B cell (primary cell): ENCODE measurements around the gene MGMT. TPM values are rescaled to one million over a fixed set of nuclear protein-coding genes. Genes with fewer than 3 reads are reported as not detected.
A peak's percentile ranks its signal among the peaks of the same experiment; 100 is the strongest.

Experiments used
- ATAC-seq: fragments of 200-7000 bp; cut with Tn5 transposase; one replicate; pipeline ENCODE4 v1.10.0; 2021; ENCODE audit warnings: low read depth, mild to moderate bottlenecking, moderate number of reproducible peaks, moderate library complexity
- CTCF ChIA-PET: fragments of 350-600 bp; sonication (Branson Sonifier 250); formaldehyde crosslinking; loops from one replicate; lab custom pipeline; 2021; ENCODE audit warnings: antibody characterized with exemption, inconsistent platforms; lab: Charles Lee
- POLR2A ChIA-PET: fragments of 350-600 bp; sonication (Branson Sonifier 250); formaldehyde crosslinking; loops from one replicate; lab custom pipeline; 2021; ENCODE audit warnings: antibody characterized with exemption; lab: Charles Lee
- DNase-seq: peaks from one replicate; pipeline ENCODE4 v3.0.0; 2013
- H2AFZ ChIP-seq: 2 replicates; pipeline ENCODE4 v1.6.1; 2012; ENCODE audit warnings: mild to moderate bottlenecking, low read depth, low read length; ENCODE audit not compliant: insufficient read depth, poor library complexity, severe bottlenecking
- H3K27ac ChIP-seq, 2 donors: 1 replicate in 1 of 2; 2 replicates in 1 of 2; pipeline ENCODE4 v1.5.1; 2012 to 2013; ENCODE audit warnings: low read length in 2 of 2, mild to moderate bottlenecking in 2 of 2, moderate library complexity in 1 of 2
- H3K27me3 ChIP-seq, 4 experiments: fragments of 200-600 bp in 1 of 4; sonication (generic) in 1 of 4; replicated peaks in 1 of 4; 1 replicate in 2 of 4; 2 replicates in 2 of 4; pipeline versions ENCODE4 v1.6.1 to v1.7.0; 2013 to 2016; ENCODE audit warnings: low read length in 3 of 4, mild to moderate bottlenecking in 2 of 4, mixed read lengths in 1 of 4, moderate library complexity in 1 of 4; ENCODE audit not compliant: insufficient read depth in 4 of 4, control insufficient read depth in 3 of 4; ENCODE audit errors: control extremely low read depth in 1 of 4
- H3K36me3 ChIP-seq, 2 experiments: replicated peaks in 1 of 2; 1 replicate in 1 of 2; 2 replicates in 1 of 2; pipeline versions ENCODE4 v1.6.1 to v1.7.1; 2013; ENCODE audit warnings: low read length in 1 of 2; ENCODE audit not compliant: insufficient read depth in 2 of 2, control insufficient read depth in 1 of 2; ENCODE audit errors: control extremely low read depth in 1 of 2, extremely low read depth in 1 of 2
- H3K4me1 ChIP-seq, 2 donors: fragments of 200-600 bp in 1 of 2; sonication (generic) in 1 of 2; 1 replicate in 1 of 2; 2 replicates in 1 of 2; pipeline versions ENCODE4 v1.5.1 to v1.6.1; 2013 to 2017; ENCODE audit warnings: low read length in 2 of 2; ENCODE audit not compliant: control insufficient read depth in 2 of 2, insufficient read depth in 2 of 2
- H3K4me2 ChIP-seq: replicated peaks from 2 replicates; pipeline ENCODE3; 2012; ENCODE audit warnings: mild to moderate bottlenecking, low read depth, low read length; ENCODE audit not compliant: poor library complexity, severe bottlenecking
- H3K4me3 ChIP-seq, 5 experiments: fragments of 200-600 bp in 1 of 5; sonication (generic) in 1 of 5; 1 replicate in 3 of 5; 2 replicates in 2 of 5; pipeline versions ENCODE4 v1.5.1 to v1.7.0; 2011 to 2016; ENCODE audit warnings: low read length in 4 of 5, mild to moderate bottlenecking in 4 of 5, low read depth in 2 of 5, control low read depth in 1 of 5, moderate library complexity in 1 of 5; ENCODE audit not compliant: insufficient read depth in 1 of 5; ENCODE audit errors: control extremely low read depth in 1 of 5, extremely low read depth in 1 of 5
- H3K79me2 ChIP-seq: fragments of 200-600 bp; sonication (generic); one replicate; pipeline ENCODE4 v1.6.0; 2016; ENCODE audit warnings: low read length; ENCODE audit not compliant: control insufficient read depth, insufficient read depth
- H3K9ac ChIP-seq: fragments of 200-600 bp; sonication (generic); 2 replicates; pipeline ENCODE4 v1.6.1; 2017; ENCODE audit warnings: mild to moderate bottlenecking, low read length, moderate library complexity
- H3K9me3 ChIP-seq, 3 donors: one replicate each; pipeline versions ENCODE4 v1.6.1 to v1.7.1; 2013; ENCODE audit warnings: low read length in 2 of 3; ENCODE audit not compliant: control insufficient read depth in 2 of 3, insufficient read depth in 1 of 3; ENCODE audit errors: control extremely low read depth in 1 of 3
- H4K20me1 ChIP-seq: 2 replicates; pipeline ENCODE4 v1.6.0; 2012; ENCODE audit warnings: mild to moderate bottlenecking, low read length; ENCODE audit not compliant: insufficient read depth, control insufficient read depth, poor library complexity, severe bottlenecking
- H3K27ac Mint-ChIP-seq: one replicate; pipeline ENCODE4 v1.8.0; 2021; ENCODE audit warnings: mixed read lengths
- H3K27me3 Mint-ChIP-seq: one replicate; pipeline ENCODE4 v1.8.0; 2021; ENCODE audit warnings: mixed read lengths
- H3K4me1 Mint-ChIP-seq: one replicate; pipeline ENCODE4 v1.8.0; 2021; ENCODE audit warnings: mixed read lengths
- H3K4me3 Mint-ChIP-seq: one replicate; pipeline ENCODE4 v1.8.0; 2021; ENCODE audit warnings: mixed read lengths
- H3K9me3 Mint-ChIP-seq: one replicate; pipeline ENCODE4 v1.8.0; 2022; ENCODE audit warnings: mixed read lengths; ENCODE audit not compliant: insufficient read depth
- CTCF ChIP-seq: fragments of 200-600 bp; IDR thresholded peaks from one replicate; pipeline ENCODE4 v1.8.0; 2022; ENCODE audit warnings: antibody characterized with exemption, mild to moderate bottlenecking
- EZH2 ChIP-seq: IDR thresholded peaks from 2 replicates; pipeline ENCODE4 v1.6.1; 2012; ENCODE audit warnings: borderline replicate concordance, low read depth, mild to moderate bottlenecking, moderate library complexity, low read length; ENCODE audit not compliant: insufficient read depth, poor library complexity, severe bottlenecking
- WGBS: methylation state at CpG from one replicate; pipeline ENCODE4 v1.1.5; 2013; ENCODE audit warnings: missing lambda C conversion rate; ENCODE audit not compliant: insufficient coverage; 5-methylcytosine and 5-hydroxymethylcytosine counted together
- intact Hi-C: fragments of 100-400 bp; cut with micrococcal nuclease; formaldehyde crosslinking; loops from one replicate; pipeline ENCODE4 v1.10.0; 2022
- polyA plus RNA-seq: library from polyadenylated mRNA; depleted of rRNA; stranded (reverse); fragments of >200 nt; gene quantifications from 2 replicates; pipeline ENCODE4 v1.2.3, GENCODE V29; 2012
- total RNA-seq, 2 donors: library from RNA; stranded (reverse); fragments of 120-200 nt in 1 of 2; gene quantifications; 1 replicate in 1 of 2; 2 replicates in 1 of 2; pipeline versions ENCODE4 v1.2.3 to v1.2.4, GENCODE V29; 2013 to 2022

Gene MGMT
- total and polyA plus RNA-seq, 2 donors (not counting 1 experiment from before 2014, with no cell fraction given), result 16.6 to 87.7 TPM

GRCh38 chr10:129545261-129545660 lies 78.2 kb downstream of the MGMT start:
- intact Hi-C loops, result no loop called here
- Mint-ChIP-seq H3K27me3 (no peaks in the 10 kb centered on the region), H3K4me1 (peaks cover 2% of the 10 kb centered on the region), H3K9me3 (no peaks in the 10 kb centered on the region), H3K27ac (no peak overlapping the region), H3K4me3 (no peak overlapping the region)
- POLR2A ChIA-PET, result no interaction called here
- no peaks in the 10 kb centered on the region for H3K4me1 ChIP-seq
- ATAC-seq (no peak), DNase-seq (no peak)
- H3K4me3 ChIP-seq, result no peak overlapping the region
- TF ChIP-seq EZH2 (no peak), CTCF (no peak)
- no peak overlapping the region for H2AFZ ChIP-seq
- H3K27me3 ChIP-seq, result no peaks in the 10 kb centered on the region
- H4K20me1 ChIP-seq, result peaks cover 12% of the 10 kb centered on the region
- CTCF ChIA-PET, result no interaction called here
- no peak overlapping the region for H3K4me2 ChIP-seq
- peaks cover 7% of the 10 kb centered on the region for H3K79me2 ChIP-seq
- H3K36me3 ChIP-seq, result peaks cover 0 to 8% of the 10 kb centered on the region in 2 experiments
- no peak overlapping the region for H3K27ac ChIP-seq
- no peaks in the 10 kb centered on the region for H3K9me3 ChIP-seq
- WGBS, result 97% methylated on average over 6 of the region's 8 CpGs
- no peak overlapping the region for H3K9ac ChIP-seq

- no peak for DNase-seq
- CTCF ChIA-PET, result no interaction called here
Observed at GRCh38 chr10:129546106-129546505, 79.1 kb downstream of the MGMT start.

More at GRCh38 chr10:129546106-129546505, 79.1 kb downstream of the MGMT start:
- H3K9me3 Mint-ChIP-seq, result no peaks in the 10 kb centered on the region
- intact Hi-C loops, result no loop called here
- no peak for TF ChIP-seq EZH2
- TF ChIP-seq CTCF, result no peak
- no peaks in the 10 kb centered on the region for H3K27me3 Mint-ChIP-seq
- Histone ChIP-seq H3K4me2 (no peak overlapping the region), H3K4me1 (no peaks in the 10 kb centered on the region), H4K20me1 (peaks cover 12% of the 10 kb centered on the region), H3K9me3 (peaks cover 0 to 3% (median 0%) of the 10 kb centered on the region in 3 donors), H3K27me3 (no peaks in the 10 kb centered on the region), H3K79me2 (peaks cover 7% of the 10 kb centered on the region), H3K4me3 (no peak overlapping the region), H3K36me3 (peaks cover 0 to 8% of the 10 kb centered on the region in 2 experiments), H2AFZ (no peak overlapping the region), H3K9ac (no peak overlapping the region), H3K27ac (no peak overlapping the region)
- peaks cover 6% of the 10 kb centered on the region for H3K4me1 Mint-ChIP-seq
- no peak for ATAC-seq
- H3K4me3 Mint-ChIP-seq, result no peak overlapping the region
- peak overlapping the region; percentile 50 for H3K27ac Mint-ChIP-seq
- POLR2A ChIA-PET, result no interaction called here
- WGBS, result 62% methylated on average over 8 of the region's 8 CpGs
